OCI-LY7 (cell line): ENCODE data around the gene R3HCC1L. TPM values are rescaled to one million over a fixed set of nuclear protein-coding genes. Genes with fewer than 3 reads are reported as not detected.

Experiments used
- BruUV-seq: library from RNA; stranded (reverse); fragments of 400-500 nt; replicated peaks from 2 replicates; lab custom pipeline; 2021; lab: Mats Ljungman, UMichigan
- CTCF ChIA-PET: fragments of 300-600 bp; sonication (Branson Sonifier 250); formaldehyde crosslinking; loops from one replicate; lab custom pipeline; 2022; ENCODE audit warnings: antibody characterized with exemption; ENCODE audit not compliant: unreplicated experiment; lab: Charles Lee
- POLR2A ChIA-PET: fragments of 300-600 bp; sonication (Branson Sonifier 250); formaldehyde crosslinking; loops from one replicate; lab custom pipeline; 2022; ENCODE audit warnings: antibody characterized with exemption; lab: Charles Lee
- DNase-seq: peaks from one replicate; pipeline ENCODE4 v3.0.0-alpha.2; 2015; ENCODE audit warnings: low spot score
- H2AFZ ChIP-seq: fragments of 200-600 bp; sonication (generic), shearing (Covaris generic); 2 replicates; pipeline ENCODE4 v1.6.1; 2014; ENCODE audit warnings: mild to moderate bottlenecking, antibody characterized with exemption, low read length, moderate library complexity
- H3K27ac ChIP-seq: fragments of 200-600 bp; sonication (generic); 2 replicates; pipeline ENCODE4 v1.5.1; 2014; ENCODE audit warnings: mixed run types, low read depth, mild to moderate bottlenecking, moderate library complexity, low read length, inconsistent platforms; ENCODE audit not compliant: poor library complexity, severe bottlenecking
- H3K36me3 ChIP-seq: fragments of 200-600 bp; sonication (generic); 2 replicates; pipeline ENCODE4 v1.6.1; 2014; ENCODE audit warnings: mild to moderate bottlenecking, antibody characterized with exemption, low read length, moderate library complexity, mixed read lengths; ENCODE audit not compliant: insufficient read depth
- H3K4me1 ChIP-seq: fragments of 200-600 bp; sonication (generic); 2 replicates; pipeline ENCODE4 v1.5.1; 2014; ENCODE audit warnings: mild to moderate bottlenecking, low read length; ENCODE audit not compliant: insufficient read depth, poor library complexity, severe bottlenecking
- H3K4me2 ChIP-seq: fragments of 200-600 bp; sonication (generic); 2 replicates; pipeline ENCODE4 v1.6.1; 2014; ENCODE audit warnings: mild to moderate bottlenecking, low read length
- H3K4me3 ChIP-seq: fragments of 200-600 bp; sonication (generic); 2 replicates; pipeline ENCODE4 v1.5.1; 2014; ENCODE audit warnings: mild to moderate bottlenecking, low read depth, low read length; ENCODE audit not compliant: poor library complexity, severe bottlenecking
- H3K79me2 ChIP-seq: fragments of 200-600 bp; sonication (generic); 2 replicates; pipeline ENCODE4 v1.6.1; 2016; ENCODE audit warnings: low read depth, mild to moderate bottlenecking, low read length, moderate library complexity, mixed read lengths; ENCODE audit not compliant: insufficient read depth
- H3K9me2 ChIP-seq: fragments of 200-600 bp; sonication (generic); 2 replicates; pipeline ENCODE4 v1.6.1; 2016; ENCODE audit warnings: mild to moderate bottlenecking, low read length, mixed read lengths; ENCODE audit not compliant: insufficient read depth
- H3K9me3 ChIP-seq: fragments of 200-600 bp; sonication (generic); 2 replicates; pipeline ENCODE4 v1.6.1; 2014; ENCODE audit warnings: mild to moderate bottlenecking, mixed run types, low read length, mixed read lengths
- H4K20me1 ChIP-seq: fragments of 200-600 bp; sonication (generic); 2 replicates; pipeline ENCODE4 v1.6.1; 2014; ENCODE audit warnings: mild to moderate bottlenecking, antibody characterized with exemption, low read length, moderate library complexity, mixed read lengths; ENCODE audit not compliant: insufficient read depth
- EZH2phosphoT487 ChIP-seq: fragments of 200-600 bp; sonication (generic); IDR thresholded peaks from 2 replicates; pipeline ENCODE4 v1.6.1; 2018; ENCODE audit warnings: low read depth, borderline replicate concordance, mild to moderate bottlenecking, mixed run types, antibody characterized with exemption, low read length, moderate library complexity, mixed read lengths
- intact Hi-C: fragments of 100-400 bp; cut with micrococcal nuclease; formaldehyde crosslinking; loops from one replicate; pipeline ENCODE4 v1.10.0; 2022; ENCODE audit not compliant: unreplicated experiment
- total RNA-seq, 2 experiments: library from RNA; depleted of rRNA in 1 of 2; stranded (reverse); fragments of >200 nt in 1 of 2; shearing (Covaris generic) in 1 of 2; gene quantifications; 2 replicates each; pipeline ENCODE4 v1.2.3, GENCODE V29; 2014 to 2022
- TF ChIP-seq, protein P1 (sequence below): fragments of 200-600 bp; sonication (generic); conservative IDR thresholded peaks from 2 replicates; pipeline ENCODE4 v1.5.1; 2014; ENCODE audit warnings: mild to moderate bottlenecking, antibody characterized with exemption, low read length, moderate library complexity, mixed read lengths

Gene R3HCC1L
- total RNA-seq, 2 experiments from 2014 or later = 38.8 to 42.0 TPM

DNA sequence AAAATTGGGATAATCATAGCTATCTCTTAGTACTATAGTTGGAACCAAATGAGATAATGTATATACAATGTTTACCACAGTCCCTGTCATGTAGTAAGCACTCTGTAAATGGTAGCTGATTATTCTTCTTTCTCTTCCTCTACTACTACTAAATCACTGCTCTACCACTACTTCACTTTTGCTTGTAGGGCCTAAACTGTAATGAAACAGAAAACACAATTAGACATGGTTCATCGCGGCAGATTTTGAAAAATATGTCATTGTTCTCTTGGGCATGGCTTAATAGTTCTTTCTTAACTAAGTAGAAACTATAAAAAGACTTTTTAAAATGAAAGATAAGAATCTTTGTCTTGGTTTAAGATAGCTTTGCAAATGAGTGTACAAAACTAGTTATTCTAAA, 34.9 kb downstream of the R3HCC1L start:
- peak; percentile 29 for DNase-seq
- peak overlapping the region; percentile 100 for H3K27ac ChIP-seq
- TSS peak; percentile 17 for BruUV-seq
- CTCF ChIA-PET = interaction anchor here (1.4 to 4.0 kb wide), 3 partner anchors 26 to 226 kb away, joined by 3 to 17 read pairs (median 7); partner anchors contain the start of gene R3HCC1L
- H3K9me2 ChIP-seq = no peaks in the 10 kb centered on the region
- H3K36me3 ChIP-seq = peaks cover 72% of the 10 kb centered on the region
- no peak overlapping the region for H2AFZ ChIP-seq
- POLR2A ChIA-PET = interaction anchor here (0.5 to 10.9 kb wide), 12 partner anchors 8 to 1701 kb away, joined by 3 to 171 read pairs (median 5); partner anchors contain the start of gene R3HCC1L
- H3K4me1 ChIP-seq = peaks cover 71% of the 10 kb centered on the region
- intact Hi-C loops = no loop called here
- no peaks in the 10 kb centered on the region for H4K20me1 ChIP-seq
- H3K4me2 ChIP-seq = peak overlapping the region; percentile 87
- TF ChIP-seq, protein P1, sequence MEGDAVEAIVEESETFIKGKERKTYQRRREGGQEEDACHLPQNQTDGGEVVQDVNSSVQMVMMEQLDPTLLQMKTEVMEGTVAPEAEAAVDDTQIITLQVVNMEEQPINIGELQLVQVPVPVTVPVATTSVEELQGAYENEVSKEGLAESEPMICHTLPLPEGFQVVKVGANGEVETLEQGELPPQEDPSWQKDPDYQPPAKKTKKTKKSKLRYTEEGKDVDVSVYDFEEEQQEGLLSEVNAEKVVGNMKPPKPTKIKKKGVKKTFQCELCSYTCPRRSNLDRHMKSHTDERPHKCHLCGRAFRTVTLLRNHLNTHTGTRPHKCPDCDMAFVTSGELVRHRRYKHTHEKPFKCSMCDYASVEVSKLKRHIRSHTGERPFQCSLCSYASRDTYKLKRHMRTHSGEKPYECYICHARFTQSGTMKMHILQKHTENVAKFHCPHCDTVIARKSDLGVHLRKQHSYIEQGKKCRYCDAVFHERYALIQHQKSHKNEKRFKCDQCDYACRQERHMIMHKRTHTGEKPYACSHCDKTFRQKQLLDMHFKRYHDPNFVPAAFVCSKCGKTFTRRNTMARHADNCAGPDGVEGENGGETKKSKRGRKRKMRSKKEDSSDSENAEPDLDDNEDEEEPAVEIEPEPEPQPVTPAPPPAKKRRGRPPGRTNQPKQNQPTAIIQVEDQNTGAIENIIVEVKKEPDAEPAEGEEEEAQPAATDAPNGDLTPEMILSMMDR = no peak
- TF ChIP-seq EZH2phosphoT487 = no peak
- H3K79me2 ChIP-seq = peaks cover 73% of the 10 kb centered on the region
- H3K4me3 ChIP-seq = peak overlapping the region; percentile 58
- H3K9me3 ChIP-seq = no peaks in the 10 kb centered on the region

DNA sequence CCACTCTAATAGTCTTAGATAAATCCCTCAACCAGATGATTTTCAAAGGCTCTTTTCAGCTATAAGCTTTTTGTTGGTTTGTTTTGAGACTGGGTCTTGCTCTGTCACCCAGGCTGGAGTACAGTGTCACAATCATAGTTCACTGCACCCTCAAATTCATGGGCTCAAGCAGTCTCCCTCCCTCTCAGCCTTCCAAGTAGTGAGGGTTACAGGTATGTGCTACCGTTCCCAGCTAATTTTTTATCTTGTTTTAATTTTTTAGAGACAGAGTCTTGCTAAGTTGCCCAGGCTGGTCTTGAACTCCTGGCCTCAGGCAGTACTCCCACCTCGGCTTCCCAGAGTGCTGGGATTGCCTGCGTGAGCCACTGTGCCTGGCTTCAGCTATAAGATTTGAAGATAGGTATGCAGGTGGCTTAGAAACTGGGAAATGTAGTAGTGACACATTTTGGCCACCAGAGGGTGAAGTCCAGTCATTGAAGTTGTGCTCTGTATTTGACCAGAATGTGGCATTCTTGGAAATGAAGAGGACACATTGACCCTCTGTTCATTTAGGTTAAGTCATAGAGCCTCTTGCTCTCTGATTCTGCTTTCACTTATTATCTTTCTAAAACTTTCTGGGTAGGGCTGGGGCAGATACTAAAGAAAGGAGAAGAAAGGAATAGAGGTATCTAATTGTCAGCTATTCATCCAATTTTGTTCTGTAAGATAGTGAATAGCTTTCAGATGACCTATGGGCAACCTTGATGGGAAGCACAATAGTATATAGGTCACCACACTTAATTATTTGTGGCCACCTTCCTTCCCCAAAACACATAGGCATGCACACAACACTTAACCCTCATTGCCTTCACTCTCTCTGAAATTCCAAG, 36.0 kb downstream of the R3HCC1L start:
- Histone ChIP-seq H3K4me1 (peaks cover 60% of the 10 kb centered on the region), H3K4me2 (peak overlapping the region; percentile 87), H3K9me2 (no peaks in the 10 kb centered on the region), H4K20me1 (no peaks in the 10 kb centered on the region), H3K9me3 (peaks cover 6% of the 10 kb centered on the region; the same call in 1 of the 2 replicates), H3K79me2 (peaks cover 73% of the 10 kb centered on the region; the same call in 1 of the 2 replicates), H3K4me3 (peak overlapping the region; percentile 58), H2AFZ (no peak overlapping the region), H3K27ac (peak overlapping the region; percentile 100), H3K36me3 (peaks cover 72% of the 10 kb centered on the region)
- no TSS peak for BruUV-seq
- DNase-seq = peak; percentile 74
- ChIA-PET CTCF (interaction anchor here (0.6 to 4.0 kb wide), 8 partner anchors 13 to 255 kb away, joined by 3 to 17 read pairs (median 3); partner anchors contain the start of gene R3HCC1L), POLR2A (interaction anchor here (0.7 to 10.9 kb wide), 7 partner anchors 9 to 43 kb away, joined by 3 to 171 read pairs (median 5); partner anchors contain the start of gene R3HCC1L)
- intact Hi-C loops = loop anchor here (1.0 to 10.0 kb wide), 3 partner anchors 162 to 256 kb away; no protein-coding TSS in a partner anchor
- TF ChIP-seq, protein P1 = peak; percentile 90
- no peak for TF ChIP-seq EZH2phosphoT487
